K562 (cell line): ENCODE data around the gene SVOP. TPM values are rescaled to one million over a fixed set of nuclear protein-coding genes. Genes with fewer than 3 reads are reported as not detected.

Source experiments
- ATAC-seq: fragments of 200-7000 bp; cut with Tn5 transposase; 3 replicates; pipeline ENCODE4 v1.9.1; 2020; ENCODE audit warnings: moderate library complexity
- BruUV-seq: library from RNA; stranded (reverse); fragments of 400-500 nt; replicated peaks from 2 replicates; lab custom pipeline; 2021; lab: Mats Ljungman, UMichigan
- CTCF ChIA-PET: fragments of 300-600 bp; formaldehyde crosslinking; extraction: SDS; loops from one replicate; lab custom pipeline; 2021; ENCODE audit warnings: low intra/inter-chr PET ratio; lab: Yijun Ruan, JAX
- POLR2A ChIA-PET: fragments of 300-600, 350-650 bp; sonication (Branson Sonifier 250); formaldehyde crosslinking; extraction: SDS; loops from one replicate; lab custom pipeline; 2021; ENCODE audit warnings: antibody characterized with exemption, inconsistent platforms; lab: Yijun Ruan, JAX
- DNase-seq, 4 experiments: peaks; one replicate each; pipeline versions ENCODE4 v3.0.0 to v3.0.0-alpha.2; 2011 to 2018; ENCODE audit warnings: low spot score in 3 of 4, mixed read lengths in 3 of 4; ENCODE audit errors: extremely low read depth in 1 of 4
- FAIRE-seq: peaks from 2 replicates; lab custom pipeline; 2011; peaks lifted over from hg19 to GRCh38; lab: Jason Lieb, UNC
- H2AFZ ChIP-seq: 2 replicates; pipeline ENCODE4 v1.6.0; 2011; ENCODE audit warnings: low read depth, low read length, control low read depth, inconsistent platforms
- H3K27ac ChIP-seq: fragments of 200-600 bp; 3 replicates; pipeline ENCODE4 v1.8.0; 2011; ENCODE audit warnings: low read depth, mild to moderate bottlenecking, control low read depth, inconsistent platforms, low read length, moderate library complexity, mixed read lengths; ENCODE audit errors: extremely low read depth
- H3K27me3 ChIP-seq, 2 experiments: fragments of 300-600 bp in 1 of 2; 2 replicates in 1 of 2; 3 replicates in 1 of 2; pipeline versions ENCODE4 v1.6.0 to v1.8.0; 2011; ENCODE audit warnings: inconsistent platforms in 2 of 2, low read length in 2 of 2, mild to moderate bottlenecking in 1 of 2, mixed read lengths in 1 of 2, moderate library complexity in 1 of 2; ENCODE audit not compliant: control insufficient read depth in 2 of 2, insufficient read depth in 2 of 2
- H3K36me3 ChIP-seq: fragments of 300-600 bp; 3 replicates; pipeline ENCODE4 v1.8.0; 2011; ENCODE audit warnings: mild to moderate bottlenecking, low read length, inconsistent platforms; ENCODE audit not compliant: control insufficient read depth, insufficient read depth
- H3K4me1 ChIP-seq, 2 experiments: fragments of 200-600 bp in 1 of 2; replicated peaks in 1 of 2; 2 replicates in 1 of 2; 3 replicates in 1 of 2; pipeline versions ENCODE4 v1.5.1 to v1.8.0; 2011; ENCODE audit warnings: inconsistent platforms in 2 of 2, low read length in 2 of 2, mild to moderate bottlenecking in 1 of 2, mixed read lengths in 1 of 2, moderate library complexity in 1 of 2; ENCODE audit not compliant: control insufficient read depth in 2 of 2, insufficient read depth in 2 of 2
- H3K4me2 ChIP-seq: 2 replicates; pipeline ENCODE4 v1.6.1; 2011; ENCODE audit warnings: low read length, control low read depth, inconsistent platforms, mixed read lengths; ENCODE audit not compliant: insufficient read depth
- H3K4me3 ChIP-seq: fragments of 200-600 bp; sonication (generic), shearing (Covaris generic); 2 replicates; pipeline ENCODE4 v1.5.1; 2016; ENCODE audit warnings: control low read depth, inconsistent platforms
- H3K79me2 ChIP-seq: fragments of 200-600 bp; 3 replicates; pipeline ENCODE4 v1.8.0; 2011; ENCODE audit warnings: low read length, inconsistent platforms; ENCODE audit not compliant: control insufficient read depth, insufficient read depth
- H3K9ac ChIP-seq, 2 experiments: 2 replicates each; pipeline versions ENCODE4 v1.6.0 to v1.6.1; 2011; ENCODE audit warnings: low read depth in 2 of 2, low read length in 2 of 2, control low read depth in 1 of 2, inconsistent platforms in 1 of 2, mild to moderate bottlenecking in 1 of 2, mixed read lengths in 1 of 2; ENCODE audit not compliant: insufficient read depth in 1 of 2
- H3K9me1 ChIP-seq: one replicate; pipeline ENCODE4 v1.6.0; 2011; ENCODE audit warnings: inconsistent platforms, mild to moderate bottlenecking, low read length, moderate library complexity; ENCODE audit not compliant: control insufficient read depth, insufficient read depth
- H3K9me3 ChIP-seq: replicated peaks from 2 replicates; pipeline ENCODE4 v1.5.1; 2011; ENCODE audit warnings: low read depth, low read length, inconsistent platforms; ENCODE audit not compliant: control insufficient read depth, insufficient read depth
- H4K20me1 ChIP-seq: replicated peaks from 2 replicates; pipeline ENCODE4 v1.6.1; 2011; ENCODE audit warnings: low read length, inconsistent platforms, mixed read lengths; ENCODE audit not compliant: control insufficient read depth, insufficient read depth
- CHD1 ChIP-seq: fragments of 200-600 bp; sonication (generic); IDR thresholded peaks from one replicate; pipeline ENCODE4 v1.6.1; 2012; ENCODE audit warnings: mild to moderate bottlenecking, moderate library complexity, low read length, inconsistent platforms
- GTF2A2 ChIP-seq: IDR thresholded peaks from 2 replicates; pipeline ENCODE4 v1.6.1; 2016; ENCODE audit warnings: mild to moderate bottlenecking, missing genetic modification characterization, missing compliant biosample characterization
- HDAC1 ChIP-seq, 2 experiments: fragments of 450-650 bp; IDR thresholded peaks; 2 replicates each; pipeline ENCODE4 v1.6.1; 2016 to 2017; ENCODE audit warnings: inconsistent platforms in 1 of 2, mild to moderate bottlenecking in 1 of 2, moderate library complexity in 1 of 2
- KLF6 ChIP-seq: fragments of 250-450 bp; sonication (Bioruptor Pico); IDR thresholded peaks from 2 replicates; pipeline ENCODE4 v1.4.0; 2020; ENCODE audit warnings: mild to moderate bottlenecking, moderate library complexity, borderline replicate concordance
- NUFIP1 ChIP-seq: fragments of 450-650 bp; IDR thresholded peaks from 2 replicates; pipeline ENCODE4 v1.6.1; 2018; ENCODE audit not compliant: partially characterized antibody
- PHB ChIP-seq: fragments of 250-450 bp; sonication (Bioruptor Pico); IDR thresholded peaks from 2 replicates; pipeline ENCODE4 v1.5.0; 2021
- RAD51 ChIP-seq: fragments of 450-650 bp; IDR thresholded peaks from 2 replicates; pipeline ENCODE4 v1.7.1; 2016; ENCODE audit warnings: low read depth, mild to moderate bottlenecking, borderline replicate concordance
- RBM14 ChIP-seq: fragments of 200-400 bp; formaldehyde crosslinking; IDR thresholded peaks from 2 replicates; pipeline ENCODE4 v1.6.1; 2018; ENCODE audit warnings: low read depth, mild to moderate bottlenecking, low read length, moderate library complexity, borderline replicate concordance; ENCODE audit not compliant: insufficient read depth
- TAF9B ChIP-seq: fragments of 450-650 bp; IDR thresholded peaks from 2 replicates; pipeline ENCODE4 v1.6.1; 2018; ENCODE audit warnings: mild to moderate bottlenecking; ENCODE audit not compliant: partially characterized antibody
- U2AF2 ChIP-seq: fragments of 200-400 bp; formaldehyde crosslinking; optimal IDR thresholded peaks from 2 replicates; pipeline ENCODE3; 2017; ENCODE audit warnings: low read depth, mild to moderate bottlenecking, low read length
- ZBTB11 ChIP-seq, 3 experiments: fragments of 200-800 bp in 1 of 3; fragments of 250-450 bp in 1 of 3; fragments of 450-650 bp in 1 of 3; sonication (Bioruptor Pico) in 1 of 3; sonication (Bioruptor generic) in 1 of 3; formaldehyde crosslinking in 1 of 3; IDR thresholded peaks; 2 replicates each; pipeline versions ENCODE4 v1.6.1 to v1.8.0; 2016 to 2022; ENCODE audit warnings: mild to moderate bottlenecking in 2 of 3, missing genetic modification characterization in 2 of 3, missing compliant biosample characterization in 1 of 3, moderate library complexity in 1 of 3
- ZNF197 ChIP-seq: fragments of 200-800 bp; sonication (Bioruptor generic); IDR thresholded peaks from 2 replicates; pipeline ENCODE4 v1.6.1; 2016; ENCODE audit warnings: low read depth, missing genetic modification characterization, missing compliant biosample characterization
- WGBS: fragments of 100-300 bp; shearing (Covaris generic); methylation state at CpG from one replicate; pipeline ENCODE4 v1.1.6; 2016; ENCODE audit warnings: low coverage, mixed read lengths; ENCODE audit not compliant: insufficient coverage; ENCODE audit errors: missing lambda C conversion rate; 5-methylcytosine and 5-hydroxymethylcytosine counted together
- in situ Hi-C: fragments of 300-500 bp; cut with MboI; formaldehyde crosslinking; loops from 4 replicates; pipeline ENCODE4 v1.15.0; 2018; ENCODE audit warnings: inconsistent platforms, mixed read lengths
- intact Hi-C: fragments of 100-400 bp; cut with micrococcal nuclease; formaldehyde crosslinking; loops from 2 replicates; pipeline ENCODE4 v1.14.2; 2022
- polyA plus RNA-seq, 8 experiments: library from polyadenylated mRNA; depleted of rRNA in 4 of 8; stranded (reverse) in 5 of 8; unstranded in 3 of 8; fragments of >200 nt; fragmentation: Nextera tagmentation in 2 of 8; fragmentation: Illumina TruSeq in 1 of 8; extraction: Ambion mirVana in 2 of 8; extraction: Trizol in 1 of 8; gene quantifications; 2 replicates each; pipeline versions ENCODE4 v1.2.1 to v1.2.3, GENCODE V29; 2011 to 2014; ENCODE audit warnings: inconsistent platforms in 1 of 8, missing spikeins in 1 of 8
- total RNA-seq, 7 experiments: library from RNA; depleted of rRNA in 6 of 7; stranded (reverse); fragments of >200 nt in 6 of 7; fragmentation: Illumina TruSeq in 2 of 7; extraction: Trizol in 2 of 7; gene quantifications; 2 replicates each; pipeline versions ENCODE4 v1.2.1 to v1.2.3, GENCODE V29; 2011 to 2021; ENCODE audit warnings: low replicate concordance in 1 of 7

Gene SVOP
- total and polyA plus RNA-seq, 9 of the 15 experiments (the other 6 are each of a cell fraction or from before 2014, with no cell fraction given) = 0.01 to 0.09 (median 0.06) TPM; not detected in 1

GRCh38 chr12:108930155-108930554 is 90.7 kb downstream of the SVOP start:
- Histone ChIP-seq H3K27ac (no peak overlapping the region), H3K9me3 (no peaks in the 10 kb centered on the region)
- no peak for FAIRE-seq
- 4% methylated on average over 5 of the region's 5 CpGs for WGBS
- CTCF ChIA-PET = no interaction called here
- BruUV-seq = no TSS peak
- no peak for TF ChIP-seq HDAC1 (IDR thresholded peaks at IDR 0.05)
- TF ChIP-seq, all 486 proteins: peak for 0
- H4K20me1 ChIP-seq = 0 out of 2 replicates have a peak, but pooled peaks cover 4% of the 10 kb centered on the region
- H3K4me2 ChIP-seq = no peak overlapping the region
- no peaks in the 10 kb centered on the region for H3K36me3 ChIP-seq
- intact Hi-C loops = no loop called here
- H3K9ac ChIP-seq = no peak overlapping the region
- in situ Hi-C loops = no loop called here
- H2AFZ ChIP-seq = no peak overlapping the region
- DNase-seq (no peak), ATAC-seq (no peak)
- H3K9me1 ChIP-seq = no peaks in the 10 kb centered on the region
- H3K27me3 ChIP-seq = peaks cover 13 to 22% of the 10 kb centered on the region in 2 experiments; a peak in 4 of 5 replicates
- no peaks in the 10 kb centered on the region for H3K4me1 ChIP-seq
- H3K79me2 ChIP-seq = no peaks in the 10 kb centered on the region
- H3K4me3 ChIP-seq = no peak overlapping the region
- POLR2A ChIA-PET = interaction anchor here (0.6 to 1.2 kb wide), 3 partner anchors 9 to 155 kb away, joined by 3 to 4 read pairs (median 4); no protein-coding TSS in a partner anchor

GRCh38 chr12:108928695-108929094 is 92.2 kb downstream of the SVOP start:
- H4K20me1 ChIP-seq = 0 out of 2 replicates have a peak, but pooled peaks cover under 1% of the 10 kb centered on the region
- intact Hi-C loops = no loop called here
- CTCF ChIA-PET = no interaction called here
- POLR2A ChIA-PET = no interaction called here
- no peaks in the 10 kb centered on the region for H3K9me1 ChIP-seq
- DNase-seq (no peak), ATAC-seq (no peak), FAIRE-seq (no peak)
- H3K36me3 ChIP-seq = no peaks in the 10 kb centered on the region
- WGBS = 15% methylated on average over 8 of the region's 8 CpGs
- in situ Hi-C loops = no loop called here
- no peaks in the 10 kb centered on the region for H3K79me2 ChIP-seq
- no peak overlapping the region for H3K9ac ChIP-seq
- H3K27ac ChIP-seq = no peak overlapping the region
- no peak overlapping the region for H2AFZ ChIP-seq
- TF ChIP-seq RAD51 = no peak
- no peak for TF ChIP-seq ZNF197 (CRISPR knock-in tag)
- no peak for TF ChIP-seq TAF9B
- no peak for TF ChIP-seq GTF2A2 (tag)
- no peak for TF ChIP-seq NUFIP1
- no peak for TF ChIP-seq CHD1
- TF ChIP-seq KLF6 (CRISPR knock-in tag) = no peak
- no peak for TF ChIP-seq ZBTB11 (CRISPR knock-in tag; IDR thresholded peaks at IDR 0.05)
- no peak for TF ChIP-seq U2AF2
- TF ChIP-seq RBM14 = no peak
- no peak for TF ChIP-seq PHB (CRISPR knock-in tag)
- H3K4me2 ChIP-seq = no peak overlapping the region
- BruUV-seq = no TSS peak
- no peak overlapping the region for H3K4me3 ChIP-seq
- peaks cover 9 to 16% of the 10 kb centered on the region in 2 experiments; a peak in 4 of 5 replicates for H3K27me3 ChIP-seq
- no peaks in the 10 kb centered on the region for H3K9me3 ChIP-seq
- no peaks in the 10 kb centered on the region for H3K4me1 ChIP-seq
